ENCODE data around the gene KRT27. TPM values are rescaled to one million over a fixed set of nuclear protein-coding genes. Genes with fewer than 3 reads are reported as not detected.

KRT27 gene
- total RNA-seq, 2 experiments from 2014 or later: not detected

Other genes starting within 250 kb of the KRT27 start
- gene CCR7, start 217.1 kb downstream of the KRT27 start, total RNA-seq: 10 to 100 TPM; 43.3 to 44.6 TPM
- gene SMARCE1, start 134.7 kb downstream of the KRT27 start, total RNA-seq: 100 to 1,000 TPM in 1 of 2 experiments, 10 to 100 TPM in 1; 96.7 to 102 TPM
- gene KRT222, start 117.4 kb downstream of the KRT27 start, total RNA-seq: not detected
- gene KRT24, start 78.8 kb downstream of the KRT27 start, total RNA-seq: not detected
- gene KRT25, start 27.2 kb downstream of the KRT27 start, total RNA-seq: not detected
- gene KRT26, start 10.3 kb downstream of the KRT27 start, total RNA-seq: not detected
- not detected for gene KRT28, start 17.4 kb upstream of the KRT27 start, total RNA-seq
- 10 to 100 TPM; 20.7 to 22.0 TPM for gene KRT10, start 40.1 kb upstream of the KRT27 start, total RNA-seq
- gene KRT12, start 84.7 kb upstream of the KRT27 start, total RNA-seq: not detected
- not detected for gene KRT20, start 102.7 kb upstream of the KRT27 start, total RNA-seq
- not detected for gene KRT23, start 155.1 kb upstream of the KRT27 start, total RNA-seq
- gene KRT39, start 184.4 kb upstream of the KRT27 start, total RNA-seq: not detected
- gene KRT40, start 201.8 kb upstream of the KRT27 start, total RNA-seq: not detected
- gene KRTAP3-3, start 211.6 kb upstream of the KRT27 start, total RNA-seq: not detected
- not detected for gene KRTAP3-2, start 217.4 kb upstream of the KRT27 start, total RNA-seq
- gene KRTAP3-1, start 226.6 kb upstream of the KRT27 start, total RNA-seq: not detected
- gene KRTAP1-5, start 244.7 kb upstream of the KRT27 start, total RNA-seq: not detected
- not detected for gene KRTAP1-4, start 247.6 kb upstream of the KRT27 start, total RNA-seq

All from activated CD4-positive, alpha-beta memory T cell treated with anti-CD3 and anti-CD28 coated beads, Interleukin-2, amount 10 ng/mL, durations not matched to agents 7 days and 5 days (primary cell).